WI38 (cell line): ENCODE data around the gene DOK7.

Source experiments
- H3K4me3 ChIP-seq: 2 replicates; pipeline ENCODE4 v1.5.1; 2011; ENCODE audit warnings: low read depth, mild to moderate bottlenecking, control low read depth, low read length
- TF ChIP-seq, protein P1 (sequence below): IDR thresholded peaks from 2 replicates; pipeline ENCODE4 v1.5.1; 2012; ENCODE audit warnings: low read depth, mild to moderate bottlenecking, control low read depth, low read length

DOK7 gene

DNA sequence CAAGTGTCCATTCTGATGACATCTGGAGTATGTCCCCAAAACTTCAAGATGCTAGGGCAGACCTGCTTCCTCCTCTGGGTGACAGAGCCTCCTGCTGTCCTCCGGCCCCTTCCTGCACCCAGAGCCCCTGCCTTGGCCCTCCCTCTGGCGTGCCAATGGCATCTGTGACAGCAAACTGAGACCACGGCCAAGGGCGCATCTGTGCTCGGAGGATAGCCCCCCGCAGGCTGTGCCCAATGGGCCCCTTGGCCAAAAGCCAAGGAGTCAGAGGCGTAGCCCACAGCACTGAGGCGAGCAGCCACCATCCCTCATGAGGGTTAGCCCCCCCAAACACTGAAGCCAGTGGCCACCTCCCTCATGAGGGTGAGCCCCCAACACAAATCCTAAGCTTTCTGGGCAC, 61.2 kb downstream of the DOK7 start:
- TF ChIP-seq, protein P1, sequence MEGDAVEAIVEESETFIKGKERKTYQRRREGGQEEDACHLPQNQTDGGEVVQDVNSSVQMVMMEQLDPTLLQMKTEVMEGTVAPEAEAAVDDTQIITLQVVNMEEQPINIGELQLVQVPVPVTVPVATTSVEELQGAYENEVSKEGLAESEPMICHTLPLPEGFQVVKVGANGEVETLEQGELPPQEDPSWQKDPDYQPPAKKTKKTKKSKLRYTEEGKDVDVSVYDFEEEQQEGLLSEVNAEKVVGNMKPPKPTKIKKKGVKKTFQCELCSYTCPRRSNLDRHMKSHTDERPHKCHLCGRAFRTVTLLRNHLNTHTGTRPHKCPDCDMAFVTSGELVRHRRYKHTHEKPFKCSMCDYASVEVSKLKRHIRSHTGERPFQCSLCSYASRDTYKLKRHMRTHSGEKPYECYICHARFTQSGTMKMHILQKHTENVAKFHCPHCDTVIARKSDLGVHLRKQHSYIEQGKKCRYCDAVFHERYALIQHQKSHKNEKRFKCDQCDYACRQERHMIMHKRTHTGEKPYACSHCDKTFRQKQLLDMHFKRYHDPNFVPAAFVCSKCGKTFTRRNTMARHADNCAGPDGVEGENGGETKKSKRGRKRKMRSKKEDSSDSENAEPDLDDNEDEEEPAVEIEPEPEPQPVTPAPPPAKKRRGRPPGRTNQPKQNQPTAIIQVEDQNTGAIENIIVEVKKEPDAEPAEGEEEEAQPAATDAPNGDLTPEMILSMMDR: no peak
- no peak overlapping the region for H3K4me3 ChIP-seq

DNA sequence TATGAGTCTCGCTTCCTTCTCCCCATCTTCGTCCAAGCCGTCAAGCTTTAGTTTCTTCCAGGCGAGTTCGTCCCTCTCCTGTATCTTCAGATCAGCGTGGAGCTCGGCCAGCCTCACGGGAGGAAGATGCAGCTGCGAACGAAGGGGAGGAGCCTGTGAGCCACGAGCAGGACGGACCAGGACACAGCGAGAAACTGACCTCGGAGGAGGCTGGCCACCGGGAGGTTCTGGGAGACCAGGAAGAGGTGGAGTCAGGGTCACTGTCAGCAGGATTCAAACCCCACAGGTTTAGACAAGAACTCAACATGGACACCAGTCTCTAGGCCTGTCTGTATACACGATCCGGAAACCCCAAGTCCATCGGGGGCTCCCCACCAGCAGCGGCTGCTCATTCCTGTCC, 61.8 kb downstream of the DOK7 start:
- H3K4me3 ChIP-seq: no peak overlapping the region
- TF ChIP-seq, protein P1: no peak

DNA sequence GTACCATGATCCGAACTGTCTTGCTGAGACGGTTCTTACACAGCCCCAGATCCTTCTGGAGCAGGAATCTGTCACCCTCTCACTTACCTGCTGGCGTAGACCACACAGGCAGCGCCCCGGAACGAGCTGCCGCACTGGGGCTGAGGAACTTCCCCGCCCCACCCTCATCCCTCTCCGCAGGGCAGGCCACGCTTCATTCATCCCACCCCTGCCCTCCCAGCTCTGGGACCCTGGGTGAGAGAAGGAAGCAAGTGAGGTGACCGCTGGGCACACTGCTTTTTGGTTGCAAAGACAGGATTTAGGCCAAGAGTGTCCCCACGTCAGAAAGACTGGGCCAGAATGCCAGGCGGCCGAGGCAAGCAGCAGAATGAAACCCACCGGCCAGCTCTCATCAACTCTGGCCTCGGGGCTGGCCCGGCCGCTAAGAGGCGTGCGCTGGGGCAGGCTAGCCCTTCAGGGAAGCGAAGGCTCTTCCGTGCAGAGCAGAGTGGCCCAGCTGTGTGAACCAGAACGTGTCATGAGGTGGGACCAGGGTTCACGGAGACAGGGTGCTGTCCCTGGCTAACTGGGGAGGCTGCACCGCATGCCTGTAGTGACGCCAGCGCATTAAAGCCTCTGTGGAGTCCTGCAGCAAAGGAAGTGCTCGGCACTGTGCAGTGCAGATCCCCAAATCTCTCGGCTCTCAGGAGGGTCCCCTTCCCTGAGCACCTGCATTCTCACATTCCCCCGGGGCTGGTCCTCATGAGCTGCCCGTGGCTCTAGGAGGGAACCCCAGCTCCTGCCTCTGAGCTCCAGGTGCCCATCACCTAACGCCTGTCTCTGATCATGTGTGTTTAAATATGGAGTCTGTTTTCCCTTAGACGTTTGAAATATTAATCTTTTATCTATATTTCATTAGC, 62.7 kb downstream of the DOK7 start:
- TF ChIP-seq, protein P1: no peak
- no peak overlapping the region for H3K4me3 ChIP-seq

DNA sequence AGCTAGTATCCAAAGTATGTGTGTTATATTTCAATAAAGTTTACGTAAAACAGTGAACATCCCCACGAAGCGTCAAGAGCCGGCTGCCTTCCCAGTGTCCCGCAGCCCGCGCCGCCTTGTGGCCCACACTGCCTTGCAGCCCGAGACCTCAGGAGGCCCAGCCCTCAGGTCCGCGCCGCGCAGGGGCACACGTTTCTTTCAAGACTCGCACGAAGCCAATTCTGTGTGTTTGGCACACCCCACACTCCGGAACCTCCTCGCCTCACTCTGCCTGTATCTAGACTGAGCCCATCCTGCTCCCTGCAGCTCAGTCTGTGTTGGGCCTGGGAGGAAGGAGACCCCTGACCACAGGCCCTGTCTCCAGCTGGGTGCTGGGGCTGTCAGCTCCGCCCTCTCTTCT, 63.4 kb downstream of the DOK7 start:
- TF ChIP-seq, protein P1: no peak
- no peak overlapping the region for H3K4me3 ChIP-seq

DNA sequence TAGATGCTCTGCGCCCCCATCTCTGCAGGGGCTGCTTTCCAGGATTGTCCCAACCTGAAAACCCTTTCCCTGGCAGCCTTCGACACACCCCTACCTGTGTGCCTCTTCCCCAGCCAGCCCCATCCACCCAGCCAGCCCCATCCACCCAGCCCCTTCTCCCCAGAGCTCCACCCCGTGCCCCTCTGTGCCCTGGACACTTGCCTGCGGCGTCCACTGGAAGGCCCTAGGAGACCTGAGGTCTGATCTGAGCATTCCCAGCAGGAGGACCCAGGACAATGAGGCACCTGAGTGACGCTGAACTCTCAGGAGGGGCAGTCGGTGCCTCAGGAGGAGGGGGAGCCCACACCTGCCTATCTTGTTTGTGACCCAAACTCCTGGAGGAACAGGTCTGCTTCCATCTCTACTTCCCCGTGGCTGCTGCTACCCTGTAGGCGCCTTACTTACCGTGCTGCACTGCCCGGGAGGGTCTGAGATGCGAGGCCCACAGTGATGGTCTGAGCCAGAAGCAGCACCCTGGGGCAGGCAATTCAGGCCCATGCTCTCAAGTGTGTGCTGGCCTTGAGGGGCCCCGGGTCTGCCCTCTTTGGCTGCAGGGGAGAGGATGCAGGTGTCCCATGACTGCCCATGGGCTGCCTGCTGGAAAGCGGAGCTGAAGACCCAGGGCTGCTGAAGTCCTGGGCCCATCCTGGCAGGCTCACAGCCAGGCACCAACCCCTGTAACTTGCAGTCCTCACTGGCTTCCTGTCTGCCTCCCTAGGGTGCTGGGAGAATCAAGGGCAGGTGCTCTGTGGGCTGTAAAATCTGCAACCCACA, 64.2 kb downstream of the DOK7 start:
- H3K4me3 ChIP-seq: no peak overlapping the region
- TF ChIP-seq, protein P1: no peak

DNA sequence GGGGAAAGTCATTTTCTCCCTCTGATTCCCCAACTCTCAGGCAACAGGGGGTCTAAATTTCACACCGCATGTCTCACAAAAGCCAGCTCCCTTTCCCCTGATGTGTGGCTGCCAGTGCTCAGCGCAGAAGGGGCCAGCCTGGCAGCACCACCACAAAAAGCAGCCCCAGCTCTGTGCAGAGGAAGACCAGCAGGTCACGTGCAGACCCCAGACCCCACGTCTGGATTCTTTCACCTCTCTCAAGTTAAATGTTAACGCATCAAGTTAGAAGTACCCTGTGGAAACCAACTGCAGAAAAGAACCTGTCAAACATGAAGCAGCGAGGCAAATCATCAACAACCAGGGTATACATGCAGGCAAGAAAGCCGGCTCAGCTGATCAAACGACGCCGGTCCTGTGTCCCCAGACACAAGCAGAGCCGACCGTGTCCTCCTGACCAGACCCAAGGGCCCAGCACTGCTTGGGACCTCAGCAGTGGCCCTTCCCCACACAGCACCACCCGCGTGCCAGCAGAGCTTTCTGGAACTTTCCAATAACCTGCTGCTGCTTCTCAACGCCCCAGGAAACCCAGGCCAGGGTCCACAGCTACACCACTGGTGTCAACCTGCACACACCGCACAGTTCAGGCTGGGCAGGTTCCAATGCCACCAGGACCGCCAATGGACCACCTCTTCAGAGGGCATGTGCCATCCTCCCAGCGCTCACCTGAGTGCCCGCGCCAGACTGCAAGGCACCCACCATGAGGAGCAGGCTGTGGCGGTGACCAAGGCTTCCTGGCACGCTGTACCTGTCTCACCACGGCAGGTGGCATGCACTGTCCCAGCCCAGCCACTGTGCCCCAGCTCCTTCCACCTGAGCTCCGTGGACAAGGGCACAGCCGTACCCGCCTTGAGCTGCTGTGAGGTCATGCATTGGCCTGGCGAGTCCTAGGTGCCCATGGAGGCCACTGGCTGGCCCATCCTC, 65.1 kb downstream of the DOK7 start:
- no peak overlapping the region for H3K4me3 ChIP-seq
- TF ChIP-seq, protein P1: no peak
